Measurements from ENCODE around the gene OAS2. TPM values are rescaled to one million over a fixed set of nuclear protein-coding genes. Genes with fewer than 3 reads are reported as not detected.

Gene OAS2
- total RNA-seq, 1 donor from 2014 or later: 57.7 TPM

GRCh38 chr12:112939761-112940381 lies 38.4 kb upstream of the OAS2 start:
- no peaks in the 10 kb centered on the region for H3K9me3 ChIP-seq
- no peaks in the 10 kb centered on the region for H3K27me3 ChIP-seq
- peak overlapping the region; percentile 88 for H3K4me3 ChIP-seq
- H3K4me1 ChIP-seq: peaks cover 13% of the 10 kb centered on the region
- peaks cover 21% of the 10 kb centered on the region for H3K36me3 ChIP-seq
- DNase-seq (no peak), ATAC-seq (no peak)
- intact Hi-C loops (cut with DNase I): no loop called here
- no peak overlapping the region for H3K27ac ChIP-seq
- TF ChIP-seq CTCF (IDR thresholded peaks at IDR 0.05): no peak

- H3K27me3 ChIP-seq: no peaks in the 10 kb centered on the region
- ATAC-seq: no peak
- H3K27ac ChIP-seq: no peak overlapping the region
- H3K4me1 ChIP-seq: peaks cover 13% of the 10 kb centered on the region
- no peak for DNase-seq
- H3K36me3 ChIP-seq: peaks cover 31% of the 10 kb centered on the region
- no peak for TF ChIP-seq CTCF (IDR thresholded peaks at IDR 0.05)
- H3K4me3 ChIP-seq: no peak overlapping the region
- intact Hi-C loops (cut with DNase I): no loop called here
- no peaks in the 10 kb centered on the region for H3K9me3 ChIP-seq
Observed at GRCh38 chr12:112941528-112942335, 36.6 kb upstream of the OAS2 start.

- no peak for ATAC-seq
Observed at GRCh38 chr12:112942572-112942971, 35.7 kb upstream of the OAS2 start.

GRCh38 chr12:112944024-112944690 lies 34.2 kb upstream of the OAS2 start:
- H3K36me3 ChIP-seq: peaks cover 37% of the 10 kb centered on the region

More at GRCh38 chr12:112942572-112942971, 35.7 kb upstream of the OAS2 start:
- Histone ChIP-seq H3K27ac (no peak overlapping the region), H3K27me3 (no peaks in the 10 kb centered on the region), H3K9me3 (no peaks in the 10 kb centered on the region), H3K4me1 (peaks cover 13% of the 10 kb centered on the region), H3K36me3 (peaks cover 37% of the 10 kb centered on the region), H3K4me3 (no peak overlapping the region)
- intact Hi-C loops (cut with DNase I): no loop called here
- DNase-seq: no peak
- TF ChIP-seq CTCF (IDR thresholded peaks at IDR 0.05): no peak

GRCh38 chr12:112945515-112945914 lies 32.8 kb upstream of the OAS2 start:
- Histone ChIP-seq H3K9me3 (no peaks in the 10 kb centered on the region), H3K36me3 (peaks cover 40% of the 10 kb centered on the region), H3K4me3 (no peak overlapping the region), H3K27ac (no peak overlapping the region), H3K4me1 (no peaks in the 10 kb centered on the region), H3K27me3 (no peaks in the 10 kb centered on the region)
- ATAC-seq: no peak
- intact Hi-C loops (cut with DNase I): no loop called here
- no peak for TF ChIP-seq CTCF (IDR thresholded peaks at IDR 0.05)
- no peak for DNase-seq

More at GRCh38 chr12:112944024-112944690, 34.2 kb upstream of the OAS2 start:
- Histone ChIP-seq H3K4me3 (no peak overlapping the region), H3K27me3 (no peaks in the 10 kb centered on the region), H3K27ac (no peak overlapping the region), H3K9me3 (no peaks in the 10 kb centered on the region), H3K4me1 (peaks cover 7% of the 10 kb centered on the region)
- DNase-seq (no peak), ATAC-seq (no peak)
- no peak for TF ChIP-seq CTCF (IDR thresholded peaks at IDR 0.05)
- intact Hi-C loops (cut with DNase I): no loop called here
